Activated CD4-positive, alpha-beta memory T cell treated with anti-CD3 and anti-CD28 coated beads, Interleukin-2, amount 10 ng/mL, durations not matched to agents 7 days and 5 days (primary cell): ENCODE measurements around the gene ZNF516. TPM values are rescaled to one million over a fixed set of nuclear protein-coding genes. Genes with fewer than 3 reads are reported as not detected.
A peak's percentile ranks its signal among the peaks of the same experiment; 100 is the strongest.

Experiments
- CTCF ChIA-PET: fragments of 350-600 bp; sonication (Branson Sonifier 250); formaldehyde crosslinking; loops from one replicate; lab custom pipeline; 2021; ENCODE audit warnings: antibody characterized with exemption, inconsistent platforms; lab: Charles Lee
- POLR2A ChIA-PET: fragments of 350-600 bp; sonication (Branson Sonifier 250); formaldehyde crosslinking; loops from one replicate; lab custom pipeline; 2021; ENCODE audit warnings: antibody characterized with exemption; lab: Charles Lee
- DNase-seq: peaks from one replicate; pipeline ENCODE4 v3.0.0-alpha.2; 2020
- H3K27ac Mint-ChIP-seq: one replicate; pipeline ENCODE4 v1.8.0; 2021; ENCODE audit warnings: mild to moderate bottlenecking, mixed read lengths
- H3K27me3 Mint-ChIP-seq: one replicate; pipeline ENCODE4 v1.8.0; 2021; ENCODE audit warnings: mixed read lengths
- H3K36me3 Mint-ChIP-seq: one replicate; pipeline ENCODE4 v1.8.0; 2021; ENCODE audit warnings: low read depth, mixed read lengths
- H3K4me1 Mint-ChIP-seq: one replicate; pipeline ENCODE4 v1.8.0; 2021; ENCODE audit warnings: mixed read lengths
- H3K4me3 Mint-ChIP-seq: one replicate; pipeline ENCODE4 v1.8.0; 2021; ENCODE audit warnings: mild to moderate bottlenecking, mixed read lengths
- H3K9me3 Mint-ChIP-seq: one replicate; pipeline ENCODE4 v1.8.0; 2021; ENCODE audit warnings: mixed read lengths
- total RNA-seq, 2 experiments: library from RNA; stranded (reverse); gene quantifications; one replicate each; pipeline ENCODE4 v1.2.3, GENCODE V29; 2021

Gene ZNF516
- total RNA-seq, 2 experiments from 2014 or later: 3.9 to 5.0 TPM

DNA sequence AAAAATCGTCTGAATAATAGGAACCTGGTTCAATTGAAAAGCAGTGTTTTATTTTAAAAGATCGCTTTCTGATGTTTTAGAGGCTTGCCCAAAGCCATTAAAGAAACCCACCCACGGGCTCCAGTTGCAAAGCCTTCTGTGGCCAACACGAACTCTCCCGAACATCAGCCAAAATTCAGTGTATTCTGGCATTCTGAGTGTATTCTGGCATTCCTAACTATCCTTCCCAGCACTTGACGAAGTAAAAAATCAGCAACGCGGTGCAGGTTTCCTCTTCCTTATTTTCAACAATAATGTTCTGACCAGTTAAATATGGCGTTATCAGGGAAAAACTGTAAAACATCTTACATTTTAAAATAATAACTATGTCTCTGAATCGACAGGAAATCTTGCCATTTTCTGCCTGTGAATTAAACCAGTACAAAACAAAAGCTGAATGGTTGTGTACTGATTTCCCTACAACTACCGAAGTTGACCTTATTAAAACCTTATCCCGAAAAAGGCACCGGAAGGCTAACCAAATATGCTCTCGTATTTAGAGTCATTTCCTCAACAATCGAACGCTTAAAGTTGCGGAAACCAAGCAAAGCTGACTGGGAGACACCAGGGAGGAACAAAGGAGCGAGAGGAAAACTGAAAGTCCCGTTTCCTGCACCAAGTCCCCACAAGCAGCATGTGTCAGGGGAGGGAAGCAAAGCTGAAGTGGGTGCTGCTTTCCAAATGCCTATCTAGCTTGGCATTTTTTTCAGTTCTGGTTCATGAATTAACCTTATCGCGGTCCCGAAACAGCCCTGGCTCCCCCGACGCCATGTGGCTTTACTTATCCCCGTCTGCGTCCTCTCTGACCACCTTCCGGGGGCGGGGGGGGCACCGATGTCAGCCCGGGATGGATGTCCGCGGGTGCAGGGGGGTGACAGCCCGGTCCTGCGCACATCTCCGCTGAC, 44.3 kb downstream of the ZNF516 start:
- H3K27me3 Mint-ChIP-seq: peaks cover 38% of the 10 kb centered on the region
- CTCF ChIA-PET: interaction anchor here (1.4 kb wide), 1 partner anchor 52 kb away, joined by 4 read pairs; no protein-coding TSS in a partner anchor
- DNase-seq: no peak

DNA sequence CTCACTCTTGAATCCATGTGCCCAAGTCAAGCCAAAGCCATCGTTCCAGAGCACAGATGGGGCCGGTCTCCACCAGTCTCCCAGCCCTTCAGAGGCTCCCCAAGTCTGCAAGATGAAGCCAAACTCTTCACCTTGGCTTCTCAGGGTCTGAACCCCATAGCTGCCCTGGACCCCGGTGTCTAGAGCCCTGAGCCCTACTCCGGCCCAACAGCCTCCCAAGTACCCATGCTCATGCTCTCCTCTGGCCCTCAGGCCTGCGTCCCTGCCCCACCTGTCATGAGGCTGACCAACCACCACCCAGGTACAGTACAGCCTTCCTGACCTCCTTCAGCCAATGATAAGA, 46.0 kb downstream of the ZNF516 start:
- peak; percentile 1 for DNase-seq
- no peaks in the 10 kb centered on the region for H3K36me3 Mint-ChIP-seq
- no peak overlapping the region for H3K27ac Mint-ChIP-seq

More for the DNA sequence above, 44.3 kb downstream of the ZNF516 start:
- H3K4me1 Mint-ChIP-seq: peaks cover 12% of the 10 kb centered on the region
- H3K4me3 Mint-ChIP-seq: peak overlapping the region; percentile 67
- H3K36me3 Mint-ChIP-seq: no peaks in the 10 kb centered on the region
- POLR2A ChIA-PET: no interaction called here
- no peaks in the 10 kb centered on the region for H3K9me3 Mint-ChIP-seq
- no peak overlapping the region for H3K27ac Mint-ChIP-seq

DNA sequence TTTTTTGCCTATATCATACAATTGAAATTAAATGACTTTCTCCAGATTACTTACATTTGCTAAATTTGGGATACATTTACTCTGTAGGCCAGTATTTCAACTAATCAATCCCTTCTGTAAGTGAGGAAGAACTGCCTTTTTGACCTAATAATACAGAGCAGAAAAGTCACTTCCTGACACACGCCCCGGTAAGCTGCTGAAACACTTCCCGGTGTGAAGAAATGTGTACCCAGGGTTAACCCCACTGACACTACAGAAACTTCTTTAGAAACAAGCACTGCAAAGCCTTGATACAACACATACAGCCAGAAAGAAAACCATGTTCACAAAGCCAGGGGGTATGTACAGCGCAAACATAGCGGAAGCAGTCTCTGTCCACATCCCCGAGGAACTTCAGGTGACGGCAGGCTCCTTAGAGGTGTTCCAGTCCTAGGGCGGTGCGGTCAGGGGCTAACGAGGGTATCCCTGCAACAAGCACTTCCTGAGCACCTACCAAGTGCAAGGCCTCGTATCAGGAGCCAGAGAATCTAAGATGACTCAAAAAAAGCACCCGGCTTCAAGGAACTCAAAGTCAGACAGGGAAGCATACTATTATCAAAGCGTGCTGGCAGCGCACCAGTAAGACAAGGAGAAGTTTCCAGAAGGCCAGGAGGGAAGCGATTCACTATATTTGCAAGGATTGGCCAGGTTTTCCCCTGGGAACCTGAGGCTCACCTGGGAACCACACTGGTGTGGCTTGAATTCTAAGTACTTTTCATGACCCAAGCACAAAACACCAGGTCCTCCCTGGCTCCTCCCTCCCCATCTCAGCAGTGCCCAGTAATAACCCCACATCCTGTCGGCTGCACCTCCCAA, 46.6 kb downstream of the ZNF516 start:
- H3K27ac Mint-ChIP-seq: no peak overlapping the region
- DNase-seq: peak; percentile 6
- H3K4me1 Mint-ChIP-seq: peaks cover 12% of the 10 kb centered on the region
- CTCF ChIA-PET: no interaction called here
- no peak overlapping the region for H3K4me3 Mint-ChIP-seq
- H3K27me3 Mint-ChIP-seq: peaks cover 28% of the 10 kb centered on the region
- POLR2A ChIA-PET: no interaction called here
- H3K9me3 Mint-ChIP-seq: no peaks in the 10 kb centered on the region
- H3K36me3 Mint-ChIP-seq: no peaks in the 10 kb centered on the region

More for the DNA sequence above, 46.0 kb downstream of the ZNF516 start:
- Mint-ChIP-seq H3K9me3 (no peaks in the 10 kb centered on the region), H3K4me1 (peaks cover 12% of the 10 kb centered on the region), H3K4me3 (no peak overlapping the region), H3K27me3 (peaks cover 32% of the 10 kb centered on the region)
- CTCF ChIA-PET: no interaction called here
- POLR2A ChIA-PET: no interaction called here

DNA sequence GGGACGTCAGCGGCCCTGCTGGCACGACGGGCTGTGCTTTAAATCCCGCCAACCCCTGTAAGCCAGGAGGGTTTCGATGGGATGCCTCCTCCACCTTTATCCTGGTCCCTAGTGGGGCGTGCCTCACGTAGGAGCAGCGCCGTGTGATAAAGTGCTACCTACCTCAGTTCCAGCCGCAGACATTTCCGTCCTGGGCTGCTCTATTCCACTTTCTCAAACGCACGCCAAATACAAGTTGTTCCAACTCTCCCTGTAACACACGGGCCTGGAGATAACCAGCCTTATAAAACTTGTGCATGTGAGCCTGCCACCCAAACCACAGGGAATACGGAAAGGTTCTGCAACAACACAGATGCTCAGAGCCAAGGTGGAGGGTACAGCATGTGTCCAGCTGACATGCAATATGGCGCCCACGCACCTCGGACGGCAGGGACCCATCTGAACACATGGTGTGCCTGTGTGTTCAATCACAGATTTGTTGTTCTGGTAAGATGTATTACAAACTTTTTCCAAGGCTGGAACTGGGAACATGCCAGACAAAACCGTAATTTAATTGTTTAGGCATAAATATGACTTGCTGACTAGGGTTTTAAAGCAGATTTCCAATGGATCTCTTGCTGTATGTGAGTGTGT, 47.7 kb downstream of the ZNF516 start:
- H3K36me3 Mint-ChIP-seq: no peaks in the 10 kb centered on the region
- peak; percentile 8 for DNase-seq
- ChIA-PET POLR2A (no interaction called here), CTCF (no interaction called here)
- no peak overlapping the region for H3K27ac Mint-ChIP-seq
- no peaks in the 10 kb centered on the region for H3K9me3 Mint-ChIP-seq
- H3K4me3 Mint-ChIP-seq: no peak overlapping the region
- H3K27me3 Mint-ChIP-seq: peaks cover 21% of the 10 kb centered on the region
- H3K4me1 Mint-ChIP-seq: peaks cover 12% of the 10 kb centered on the region

DNA sequence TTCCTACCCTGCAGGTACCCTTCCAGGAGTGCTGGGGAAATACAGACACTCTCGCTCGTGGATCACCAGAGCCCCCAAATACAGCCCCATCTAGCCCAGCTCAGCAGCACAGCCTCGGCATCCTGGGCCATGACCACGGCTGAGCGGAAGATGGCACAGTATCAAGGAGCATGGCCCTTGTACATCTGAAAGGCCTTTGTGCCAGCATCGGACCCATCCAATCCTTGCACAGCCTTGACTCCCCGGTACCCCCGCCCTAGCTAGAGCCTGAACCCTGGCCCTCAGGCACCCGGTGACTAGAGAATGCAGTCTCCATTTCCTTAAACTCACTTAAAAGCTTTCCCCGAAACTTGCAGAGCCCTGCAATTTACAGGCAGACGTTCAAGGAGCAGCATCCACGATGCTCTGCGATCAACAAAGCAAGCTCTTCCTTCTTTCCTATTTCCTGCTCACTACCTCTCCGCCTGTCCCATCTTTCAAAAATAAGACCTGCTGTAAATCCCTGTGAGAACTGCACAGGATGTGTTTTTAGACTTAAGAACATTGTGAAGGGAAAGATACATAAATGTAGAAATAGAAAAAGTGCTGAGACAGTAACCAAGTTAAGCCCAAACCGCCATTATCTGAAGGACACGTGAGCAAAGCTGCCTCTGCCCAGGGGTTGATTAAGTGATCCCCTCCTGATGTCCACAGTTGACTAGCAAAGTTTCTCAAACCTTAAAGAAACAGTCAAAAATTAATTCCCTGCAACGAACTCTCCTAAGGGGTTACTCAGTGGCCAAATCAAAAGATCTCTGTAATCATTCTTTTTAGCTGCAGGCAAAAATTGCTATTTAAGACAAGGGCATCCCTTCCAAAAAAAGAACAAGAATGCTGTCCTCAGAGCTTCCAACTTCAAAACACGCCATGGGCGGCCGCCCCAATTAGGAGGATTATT, 48.5 kb downstream of the ZNF516 start:
- Mint-ChIP-seq H3K4me3 (no peak overlapping the region), H3K27ac (no peak overlapping the region), H3K4me1 (peaks cover 12% of the 10 kb centered on the region), H3K9me3 (no peaks in the 10 kb centered on the region), H3K27me3 (peaks cover 14% of the 10 kb centered on the region), H3K36me3 (no peaks in the 10 kb centered on the region)
- peak; percentile 2 for DNase-seq
- ChIA-PET POLR2A (no interaction called here), CTCF (no interaction called here)

DNA sequence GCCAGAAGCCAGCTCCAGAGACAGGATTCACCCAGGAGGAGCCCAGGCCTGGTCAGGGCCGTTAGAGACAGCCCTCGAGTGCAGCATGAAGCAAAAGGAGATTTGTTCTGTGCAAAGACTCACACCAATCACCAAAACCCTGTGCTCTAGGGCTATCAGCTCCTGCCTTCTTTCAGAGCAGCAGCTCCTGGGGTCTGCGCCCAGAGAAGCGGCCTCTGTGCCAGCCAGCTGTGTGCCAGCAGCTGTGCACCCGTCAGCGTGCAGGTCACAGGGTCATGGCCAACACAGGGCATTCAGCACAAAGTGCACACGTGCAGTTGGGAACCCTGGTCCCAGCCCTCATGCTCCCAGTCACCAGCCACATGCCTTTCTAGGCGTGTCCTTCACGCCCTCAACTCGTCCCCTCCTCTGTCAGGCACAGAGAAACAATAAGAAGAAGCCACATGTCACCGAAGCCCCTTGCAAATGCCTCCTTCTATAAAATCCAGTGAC, 49.3 kb downstream of the ZNF516 start:
- ChIA-PET CTCF (no interaction called here), POLR2A (no interaction called here)
- Mint-ChIP-seq H3K36me3 (no peaks in the 10 kb centered on the region), H3K4me3 (no peak overlapping the region), H3K27me3 (peaks cover 9% of the 10 kb centered on the region), H3K27ac (no peak overlapping the region), H3K4me1 (peaks cover 7% of the 10 kb centered on the region), H3K9me3 (no peaks in the 10 kb centered on the region)
- peak; percentile 9 for DNase-seq

DNA sequence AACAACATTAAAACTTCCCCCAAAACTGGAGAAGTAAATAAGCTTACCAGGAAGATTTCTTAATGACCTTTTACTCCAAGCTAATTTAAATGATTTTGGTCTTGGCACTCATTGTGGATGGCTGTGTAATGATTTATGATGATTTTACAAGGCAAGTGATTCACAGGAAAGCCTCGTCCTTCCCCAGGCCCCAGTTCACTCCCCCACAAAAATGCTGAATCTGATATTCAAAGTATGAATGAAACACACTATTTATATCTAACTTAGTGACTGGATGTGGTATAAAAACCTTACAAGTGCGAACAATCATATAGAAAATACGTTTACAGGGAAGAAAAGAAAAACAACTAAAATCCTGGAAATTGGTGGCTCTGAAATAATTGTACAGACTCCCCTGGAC, 49.8 kb downstream of the ZNF516 start:
- DNase-seq: no peak
- Mint-ChIP-seq H3K4me3 (no peak overlapping the region), H3K9me3 (no peaks in the 10 kb centered on the region), H3K27me3 (peaks cover 4% of the 10 kb centered on the region), H3K4me1 (peaks cover 3% of the 10 kb centered on the region), H3K27ac (no peak overlapping the region), H3K36me3 (no peaks in the 10 kb centered on the region)
- ChIA-PET POLR2A (no interaction called here), CTCF (no interaction called here)

DNA sequence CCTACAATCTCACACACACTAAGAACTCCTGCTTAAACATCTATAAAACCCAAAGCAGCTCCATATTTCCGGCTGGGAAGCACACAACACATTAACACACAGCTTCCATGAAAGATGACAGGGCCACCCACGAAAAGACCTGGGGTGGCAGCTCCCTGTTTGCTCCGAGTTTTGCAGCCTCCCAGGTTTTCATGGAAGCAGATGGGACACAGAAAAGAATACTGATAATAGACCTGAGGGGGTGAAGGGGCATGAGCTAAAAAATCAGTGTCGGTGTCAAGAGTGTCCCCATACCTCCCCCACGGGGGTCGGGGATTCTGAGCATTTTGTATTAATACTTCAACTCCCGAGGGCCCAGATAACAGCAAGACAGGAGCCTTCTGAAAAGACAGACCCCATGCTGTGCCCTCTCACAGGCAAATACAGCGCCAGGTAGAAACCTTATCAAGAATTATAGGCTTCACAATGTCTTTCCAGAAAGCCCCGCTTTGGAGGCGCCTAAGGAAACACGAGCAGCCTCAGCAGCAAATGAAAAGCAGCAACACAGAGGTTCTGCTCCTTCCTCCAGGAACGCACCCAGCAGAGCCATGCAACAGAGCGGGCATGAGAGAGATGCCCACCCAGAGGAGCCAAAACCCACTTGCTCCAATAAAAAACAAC, 50.5 kb downstream of the ZNF516 start:
- no peak overlapping the region for H3K27ac Mint-ChIP-seq
- H3K4me3 Mint-ChIP-seq: no peak overlapping the region
- H3K9me3 Mint-ChIP-seq: no peaks in the 10 kb centered on the region
- peaks cover 1% of the 10 kb centered on the region for H3K4me1 Mint-ChIP-seq
- no peaks in the 10 kb centered on the region for H3K36me3 Mint-ChIP-seq
- CTCF ChIA-PET: no interaction called here
- H3K27me3 Mint-ChIP-seq: peaks cover under 1% of the 10 kb centered on the region
- DNase-seq: no peak
- POLR2A ChIA-PET: no interaction called here

DNA sequence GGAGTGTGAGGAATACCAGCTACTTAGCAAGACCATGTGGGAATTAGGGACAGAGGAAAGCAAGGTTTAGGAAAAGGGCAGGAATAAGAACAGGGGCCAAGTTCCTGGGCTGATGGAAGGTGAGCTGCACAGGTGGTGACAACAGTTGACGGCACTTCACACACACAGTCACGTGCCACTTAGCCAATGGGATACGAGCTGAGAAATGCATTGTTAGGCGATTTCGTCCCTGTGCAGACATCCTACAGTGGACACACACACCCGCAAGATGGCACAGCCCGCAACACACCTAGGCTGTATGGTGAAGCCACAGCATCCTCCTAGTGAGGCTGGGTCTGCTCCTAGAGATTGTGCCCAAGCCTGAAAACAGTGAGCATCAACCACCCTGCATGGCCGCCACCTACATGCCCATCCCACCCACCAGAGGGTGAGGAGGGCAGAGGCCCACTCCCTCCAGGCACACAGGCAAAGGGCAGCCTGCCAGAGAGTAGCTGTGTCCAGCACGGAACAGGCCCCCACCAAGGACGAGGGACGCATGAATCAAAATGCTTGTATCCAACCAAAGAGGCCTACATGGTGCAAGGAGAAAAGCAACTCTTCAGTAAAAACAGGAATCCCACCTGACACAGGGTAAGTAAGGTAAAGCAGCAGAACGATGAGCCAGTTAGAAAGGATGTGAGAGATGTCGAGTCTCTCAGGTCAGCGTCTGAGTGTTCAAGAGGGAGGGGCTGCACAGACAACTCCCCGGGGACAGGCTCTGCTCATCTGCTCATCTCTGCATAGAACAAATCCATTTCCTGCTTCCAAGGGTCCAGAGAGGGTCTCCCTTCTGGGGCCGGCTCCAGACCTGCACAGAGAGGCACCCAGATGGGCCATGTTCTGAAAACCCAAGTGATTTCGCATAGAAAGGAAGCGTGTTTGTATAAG, 51.3 kb downstream of the ZNF516 start:
- Mint-ChIP-seq H3K27ac (no peak overlapping the region), H3K36me3 (no peaks in the 10 kb centered on the region), H3K4me3 (no peak overlapping the region), H3K4me1 (no peaks in the 10 kb centered on the region), H3K27me3 (no peaks in the 10 kb centered on the region), H3K9me3 (no peaks in the 10 kb centered on the region)
- POLR2A ChIA-PET: no interaction called here
- CTCF ChIA-PET: no interaction called here
- peak; percentile 4 for DNase-seq

DNA sequence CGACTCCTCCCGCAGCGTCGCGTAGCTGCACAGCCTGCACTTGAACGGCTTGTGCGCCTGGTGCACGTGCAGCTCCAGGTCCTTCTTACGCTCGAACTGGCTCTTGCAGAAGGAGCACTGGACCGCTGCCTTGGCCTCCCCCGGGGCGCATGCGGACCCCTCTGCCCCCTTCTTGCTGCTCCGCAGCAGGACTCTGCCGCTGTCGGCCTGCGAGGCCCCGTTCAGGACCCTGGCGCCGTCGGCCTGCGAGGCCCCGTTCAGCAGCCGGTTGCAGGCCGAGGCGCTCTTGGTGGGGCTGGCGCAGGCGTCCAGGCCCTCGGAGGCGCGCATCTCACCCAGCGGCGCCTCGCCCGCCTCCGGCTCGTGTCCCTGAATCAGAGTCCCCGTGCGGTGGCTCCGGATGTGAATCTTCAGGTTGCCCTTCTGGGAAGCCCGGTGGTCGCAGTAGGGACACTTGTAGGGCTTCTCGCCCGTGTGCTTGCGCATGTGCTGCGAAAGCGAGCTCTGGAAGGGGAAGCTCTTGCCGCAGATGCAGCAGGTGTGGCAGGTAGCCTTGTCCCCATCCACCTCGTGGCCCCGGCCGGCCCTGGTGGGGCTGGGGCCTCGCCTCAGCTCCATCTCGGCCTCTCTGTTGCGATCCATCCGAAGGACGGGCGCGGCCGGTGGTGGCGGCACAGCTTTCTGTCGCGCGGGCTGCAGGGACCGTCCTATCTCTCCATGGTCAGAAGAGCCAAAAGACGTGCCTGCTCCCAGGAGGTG, 52.5 kb downstream of the ZNF516 start:
- no peaks in the 10 kb centered on the region for H3K9me3 Mint-ChIP-seq
- CTCF ChIA-PET: no interaction called here
- H3K4me1 Mint-ChIP-seq: no peaks in the 10 kb centered on the region
- H3K27ac Mint-ChIP-seq: no peak overlapping the region
- no peaks in the 10 kb centered on the region for H3K27me3 Mint-ChIP-seq
- H3K4me3 Mint-ChIP-seq: no peak overlapping the region
- POLR2A ChIA-PET: no interaction called here
- H3K36me3 Mint-ChIP-seq: no peaks in the 10 kb centered on the region
- no peak for DNase-seq
